CD4-positive, alpha-beta T cell treated with Interleukin-4 for 4 hours (primary cell): ENCODE results near the gene REEP6.
"Not testable (repeated sequence)": the region's sequence is repeated elsewhere in the genome, so short reads cannot be mapped to it uniquely, and the experiment has no call there.

Source experiments
- DNase-seq: peaks from one replicate; pipeline ENCODE4 v3.0.0-alpha.2; 2020

The REEP6 gene

GRCh38 chr19:1473085-1473851 is 17.7 kb upstream of the REEP6 start:
- DNase-seq: no peak

GRCh38 chr19:1474011-1474764 is 16.8 kb upstream of the REEP6 start:
- no peak for DNase-seq

DNA sequence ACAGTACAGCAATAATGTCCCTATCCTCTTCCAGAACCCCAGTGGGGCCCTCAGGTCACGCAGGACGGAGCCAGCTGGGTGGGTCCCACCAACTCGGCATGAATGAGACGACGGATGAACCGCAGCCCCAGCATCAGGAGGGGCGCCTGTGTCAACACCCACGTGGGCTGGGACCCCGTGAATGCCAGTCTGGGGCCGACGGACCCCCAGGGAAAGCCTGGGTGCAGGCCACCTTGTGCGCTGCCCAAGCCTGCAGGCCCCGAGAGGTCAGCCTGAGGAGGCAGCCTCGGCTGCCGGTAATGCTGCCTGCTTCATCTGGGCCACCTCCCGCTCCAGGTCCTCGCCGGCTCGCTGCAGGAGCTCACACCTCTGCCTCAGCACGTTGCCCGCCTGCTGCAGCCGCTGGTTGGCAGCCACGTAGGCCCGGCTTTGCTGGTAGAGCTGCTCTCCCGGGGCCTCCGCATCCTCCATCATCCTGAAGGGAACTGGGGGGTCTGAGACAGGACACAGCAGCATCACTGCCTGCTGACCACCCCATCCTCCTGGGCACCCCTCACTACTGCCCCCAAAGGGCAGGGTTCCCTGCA is 16.1 kb upstream of the REEP6 start:
- DNase-seq: no peak

DNA sequence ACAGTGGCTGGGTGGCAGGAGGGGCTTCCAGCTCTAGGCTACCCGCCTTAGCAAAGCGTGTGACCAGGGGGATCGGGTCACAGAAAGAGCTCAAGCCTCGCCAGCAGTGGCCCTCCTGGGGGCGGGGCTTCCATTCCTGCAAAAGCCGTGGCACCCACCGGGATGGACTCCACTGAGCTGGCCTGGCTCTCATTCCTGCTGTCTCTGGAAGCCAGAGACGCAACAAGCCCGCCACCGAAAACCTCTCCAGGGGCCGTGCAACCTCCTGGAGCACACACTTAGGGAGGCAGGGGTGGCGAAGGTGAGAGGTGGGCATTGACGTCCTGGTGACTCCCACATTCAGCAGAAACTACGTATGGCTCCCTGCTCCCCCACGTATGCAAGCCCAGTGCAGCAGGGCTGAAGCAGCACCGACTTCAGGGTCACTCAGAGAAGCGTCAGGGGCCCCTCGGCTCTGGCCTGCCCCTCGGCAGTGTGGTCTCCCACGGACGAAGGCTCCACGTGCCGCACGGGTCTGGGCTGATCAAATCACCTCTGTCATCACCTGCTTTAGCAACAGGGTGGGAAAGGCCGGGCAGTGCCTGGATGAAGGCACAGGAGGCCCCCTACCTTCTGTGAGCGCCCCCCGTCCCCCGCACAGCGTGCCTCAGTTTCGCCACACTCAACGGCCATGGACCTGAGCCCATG is 15.1 kb upstream of the REEP6 start:
- no peak for DNase-seq

DNA sequence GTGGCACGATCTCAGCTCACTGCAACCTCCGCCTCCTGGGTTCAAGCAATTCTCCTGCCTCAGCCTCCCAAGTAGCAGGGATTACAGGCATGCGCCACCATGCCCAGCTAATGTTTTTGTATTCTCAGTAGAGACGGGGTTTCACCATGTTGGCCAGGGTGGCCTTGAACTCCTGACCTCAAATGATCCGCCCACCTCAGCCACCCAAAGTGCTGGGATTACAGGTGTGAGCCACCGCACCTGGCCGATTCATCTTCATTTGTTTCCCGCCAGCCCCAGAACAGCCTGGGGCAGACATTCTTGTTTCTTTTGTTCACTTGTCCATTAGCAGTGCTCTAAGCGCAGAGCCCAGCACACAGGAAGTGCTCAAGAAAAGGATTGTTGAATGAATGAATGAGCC is 13.9 kb upstream of the REEP6 start:
- DNase-seq: not testable (repeated sequence)

DNA sequence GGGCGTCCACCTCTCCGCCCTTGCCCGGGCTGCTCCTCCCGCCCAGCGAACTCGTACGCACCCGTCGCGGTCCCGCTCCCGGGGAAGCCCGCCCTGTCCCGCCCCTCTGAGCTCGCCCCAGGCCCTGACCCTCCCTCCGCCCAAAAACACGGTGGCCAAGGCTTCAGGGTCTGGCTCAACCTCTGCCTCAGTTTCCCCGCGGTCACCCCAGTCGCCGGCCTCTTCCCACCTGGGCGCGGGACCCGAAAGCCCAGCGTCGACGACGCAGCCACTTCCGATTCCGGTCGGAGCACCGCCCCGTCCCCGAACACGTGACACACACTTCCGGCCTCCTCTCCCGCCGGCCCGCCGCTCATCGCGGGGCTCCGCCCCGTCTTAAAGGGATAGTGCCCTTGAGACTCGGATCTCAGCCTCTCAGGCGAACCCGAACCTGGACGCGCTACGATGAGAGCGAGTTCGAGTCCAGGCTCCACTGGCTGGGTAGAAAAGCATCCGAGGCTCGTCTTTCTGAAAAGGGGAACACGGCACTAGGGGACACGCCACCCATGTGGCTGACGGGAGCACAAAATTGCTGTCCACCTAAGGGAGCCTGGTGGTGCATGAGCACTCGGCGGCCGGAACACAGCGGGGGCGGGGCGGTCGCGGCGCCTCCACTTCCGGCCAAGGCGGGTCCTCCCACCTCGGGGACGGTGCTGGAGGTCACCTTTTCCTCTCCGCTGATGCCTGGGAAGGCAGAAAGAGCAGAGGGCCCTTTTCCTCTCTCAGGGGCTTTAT is 11.9 kb upstream of the REEP6 start, which contains the start of gene C19orf25:
TSS of gene C19orf25 (minus strand) at position 282 of the 774 bp plus-strand sequence. CDS start 312 bp downstream, outside the sequence.
- peak; percentile 91 for DNase-seq

DNA sequence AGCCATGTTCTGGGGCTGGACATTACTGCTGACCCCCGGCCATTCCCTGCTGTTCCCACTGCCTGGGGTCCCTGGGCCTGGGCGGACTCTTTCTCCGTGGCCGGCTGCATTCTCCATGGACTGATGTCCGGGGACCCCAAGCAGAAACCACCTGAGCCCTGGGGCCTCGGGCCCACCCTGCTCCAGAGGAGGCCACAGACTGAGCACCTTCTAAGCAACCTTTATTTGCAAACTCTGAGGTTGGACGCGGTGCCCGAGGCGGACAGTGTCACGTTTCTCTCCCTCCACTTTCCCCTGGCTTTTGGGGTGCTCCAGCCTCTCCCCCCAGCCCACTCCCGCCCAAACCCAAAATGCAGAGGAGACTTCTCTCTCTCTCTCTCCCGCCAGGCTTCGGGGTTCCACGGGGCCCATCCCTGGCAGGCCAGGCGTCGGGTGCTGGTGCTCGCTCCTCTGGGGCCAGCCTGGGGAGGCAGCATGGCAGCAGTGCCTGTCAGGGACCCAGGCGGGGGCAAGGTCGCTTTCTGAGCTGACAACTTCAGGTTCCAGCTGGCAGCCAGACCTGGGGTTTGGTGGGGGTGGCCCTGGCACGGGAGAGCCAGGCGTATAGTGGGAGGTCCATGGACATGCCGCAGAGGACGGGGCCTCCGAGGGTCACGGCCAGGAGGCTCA is 9.6 kb upstream of the REEP6 start:
- no peak for DNase-seq

DNA sequence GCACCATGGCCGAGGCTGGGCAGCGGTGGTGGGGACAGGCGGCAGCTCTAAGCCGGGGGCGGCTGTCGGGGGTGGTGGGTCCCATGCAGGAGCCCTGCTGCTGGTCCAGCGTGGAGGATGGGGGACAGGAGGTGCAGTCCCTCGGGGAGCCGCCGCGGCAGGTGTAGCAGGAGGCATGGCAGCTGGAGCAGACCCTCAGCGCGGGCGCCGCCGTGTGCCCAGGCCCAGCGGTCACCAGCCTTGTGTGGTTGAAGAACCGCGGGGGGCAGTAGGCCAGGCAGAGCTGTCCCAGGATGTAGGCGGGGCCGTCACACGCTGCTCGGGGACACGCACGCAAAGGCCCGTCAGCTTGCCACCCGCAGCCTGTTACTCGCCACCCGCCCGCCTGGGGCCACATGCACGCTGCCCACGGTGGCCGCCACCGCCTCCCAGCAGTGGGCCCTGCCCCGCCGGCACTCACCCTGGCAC is 9.1 kb upstream of the REEP6 start:
- DNase-seq: no peak

- no peak for DNase-seq
These were observed 8.4 kb upstream of the REEP6 start for GRCh38 chr19:1482361-1483130.

DNA sequence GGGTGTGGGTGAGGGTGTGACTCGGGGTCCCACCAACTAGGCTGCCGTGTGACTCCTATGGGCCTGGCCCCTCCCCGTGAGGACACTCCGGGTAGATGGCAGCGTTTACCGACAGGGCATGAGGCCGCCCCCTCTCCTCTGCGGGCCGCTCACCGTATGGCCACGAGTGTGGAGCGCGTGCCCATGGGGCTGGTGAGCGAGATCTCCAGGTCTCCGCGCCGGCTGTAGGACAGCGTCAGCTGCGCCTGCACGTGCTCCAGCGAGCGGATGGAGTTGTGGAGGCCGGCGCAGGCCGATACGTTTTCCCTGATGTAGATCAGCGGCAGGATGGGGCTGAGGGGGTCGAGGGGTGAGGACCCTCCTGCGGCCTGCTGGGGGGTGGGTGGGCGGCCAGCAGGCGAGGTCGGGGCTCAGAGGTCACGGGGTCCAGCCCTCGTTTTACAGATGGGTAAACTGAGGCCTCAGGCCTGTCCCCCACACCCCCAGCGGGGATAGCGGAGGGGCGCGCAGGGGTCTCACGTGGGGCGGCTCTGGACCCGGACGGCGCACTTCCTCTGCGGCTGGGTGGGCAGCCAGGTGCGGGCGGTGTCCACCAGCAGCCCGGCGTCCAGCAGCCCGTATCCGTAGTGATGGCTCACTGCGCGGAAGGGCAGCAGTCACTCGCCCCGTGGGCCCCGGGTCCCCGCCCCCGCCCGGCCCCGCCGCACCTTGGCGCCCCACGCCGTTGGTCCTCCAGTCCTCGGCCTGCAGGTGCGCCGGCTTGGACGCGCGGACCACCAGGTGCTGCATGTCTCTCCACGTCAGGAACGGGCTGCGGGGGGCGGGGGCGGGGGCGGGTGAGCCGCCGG is 7.6 kb upstream of the REEP6 start:
- DNase-seq: no peak

DNA sequence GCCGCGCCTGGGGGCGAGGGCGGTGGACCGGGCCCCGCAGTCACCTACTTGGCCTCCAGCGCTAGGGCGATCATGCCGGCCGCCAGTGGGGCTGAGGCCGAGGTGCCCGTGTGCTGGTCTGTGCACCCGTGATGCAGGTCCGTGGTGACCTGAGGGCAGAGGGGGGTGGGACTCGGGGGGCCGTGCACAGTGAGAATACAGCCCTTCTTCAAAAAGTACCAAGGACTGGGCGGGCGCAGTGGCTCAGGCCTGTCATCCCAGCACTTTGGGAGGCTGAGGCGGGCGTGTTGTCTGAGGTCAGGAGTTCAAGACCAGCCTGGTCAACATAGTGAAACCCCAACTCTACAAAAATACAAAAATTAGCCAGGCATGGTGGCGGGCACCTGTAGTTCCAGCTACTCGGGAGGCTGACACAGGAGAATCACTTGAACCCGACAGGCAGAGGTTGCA is 7.0 kb upstream of the REEP6 start:
- no peak for DNase-seq

- no peak for DNase-seq
These were observed 4.0 kb upstream of the REEP6 start for GRCh38 chr19:1486720-1487575.

DNA sequence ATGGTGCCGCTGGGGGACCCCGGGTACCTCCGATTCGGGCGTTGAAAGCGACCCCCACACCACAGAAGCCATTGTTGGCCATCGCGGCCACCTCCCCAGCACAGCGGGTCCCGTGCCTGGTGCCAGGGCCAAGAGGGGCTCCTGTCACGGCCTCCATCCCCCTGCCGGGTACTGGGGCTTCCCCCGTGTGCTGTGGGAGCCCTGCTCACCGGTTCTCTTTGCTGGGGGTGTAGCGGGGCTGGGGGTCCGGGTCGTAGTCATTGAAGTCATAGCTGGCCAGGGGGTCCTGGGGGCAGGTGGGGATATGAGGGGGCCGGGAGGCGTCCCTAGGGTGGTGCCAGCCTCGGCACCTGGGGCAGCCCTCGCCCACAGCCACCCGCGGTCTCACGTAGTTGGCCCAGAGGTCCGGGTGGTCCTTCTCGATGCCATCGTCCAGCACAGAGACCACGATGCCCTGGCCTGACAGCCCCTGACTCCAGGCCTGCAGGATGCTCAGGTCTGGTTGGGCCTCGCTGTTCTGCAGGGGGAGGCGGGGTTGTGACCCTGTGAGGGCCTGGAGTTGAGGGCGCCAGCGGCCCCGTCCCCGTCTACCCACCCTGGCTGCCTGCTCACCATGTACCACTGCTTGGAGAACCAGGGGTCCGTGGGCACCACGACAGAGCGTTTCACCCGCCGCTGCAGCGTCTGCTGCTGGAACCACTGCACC is 3.3 kb upstream of the REEP6 start:
- DNase-seq: no peak

DNA sequence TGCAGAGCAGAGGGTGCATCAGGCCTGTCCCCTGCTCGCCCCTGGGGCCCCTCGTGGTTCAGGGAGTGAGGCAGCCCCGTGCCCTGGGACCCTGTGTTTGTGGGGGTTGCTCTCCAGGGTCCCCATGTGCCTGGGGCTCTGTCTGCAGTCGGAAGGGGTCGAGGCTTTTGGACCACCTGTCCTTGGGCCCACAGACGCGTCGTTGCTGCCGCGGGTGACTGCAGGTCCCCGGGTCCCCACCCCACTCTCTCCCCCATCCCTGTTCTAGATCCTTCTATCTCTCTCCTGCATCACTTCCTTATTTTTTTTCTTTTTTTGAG is 2.7 kb upstream of the REEP6 start:
- no peak for DNase-seq

- no peak for DNase-seq
These were observed 1.3 kb upstream of the REEP6 start for GRCh38 chr19:1489463-1490310.

DNA sequence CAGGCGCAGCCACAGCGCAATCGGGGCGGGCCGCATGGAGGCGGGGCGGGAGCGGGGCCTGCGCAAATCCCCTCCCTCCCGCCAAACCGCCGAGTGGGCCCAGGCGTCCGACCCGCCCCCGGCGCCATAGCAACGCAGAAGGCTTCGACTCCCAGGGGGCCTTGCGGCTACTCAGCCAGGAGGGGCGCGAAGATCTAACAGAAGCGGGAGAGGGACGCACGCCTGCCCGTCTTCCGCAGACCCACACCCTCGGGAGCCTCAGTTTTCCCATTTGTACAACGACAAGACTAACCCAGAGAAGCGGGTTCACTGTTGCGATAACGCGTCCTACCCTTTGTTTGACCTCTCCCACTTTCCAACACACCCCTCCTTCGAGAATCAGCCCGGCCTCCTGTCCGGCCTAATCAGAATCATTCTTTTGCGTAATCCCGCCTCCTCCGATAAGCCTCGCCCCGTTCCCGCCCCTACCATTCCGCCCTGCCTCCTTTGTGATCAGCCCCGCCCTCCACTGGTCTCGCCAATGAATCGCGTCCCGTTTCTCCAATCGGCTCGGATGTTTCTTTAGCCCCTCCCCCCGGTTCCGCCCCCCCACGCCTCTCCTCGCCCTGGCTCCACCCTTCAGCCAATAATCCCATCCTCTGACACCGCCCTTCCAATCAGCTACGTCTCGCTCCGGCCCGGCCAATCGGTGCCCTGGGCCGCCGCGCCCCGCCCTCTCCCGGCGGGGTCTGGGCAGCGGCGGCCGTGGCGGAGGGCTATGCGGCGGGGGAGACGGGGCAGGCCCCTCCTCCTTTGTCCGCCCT is 469 bp upstream of the REEP6 start, which contains the start of gene PCSK4:
TSS of gene PCSK4 (minus strand) at position 40 of the 803 bp plus-strand sequence. CDS start at position 36, 4 bp downstream.
- DNase-seq: peak; percentile 97

DNA sequence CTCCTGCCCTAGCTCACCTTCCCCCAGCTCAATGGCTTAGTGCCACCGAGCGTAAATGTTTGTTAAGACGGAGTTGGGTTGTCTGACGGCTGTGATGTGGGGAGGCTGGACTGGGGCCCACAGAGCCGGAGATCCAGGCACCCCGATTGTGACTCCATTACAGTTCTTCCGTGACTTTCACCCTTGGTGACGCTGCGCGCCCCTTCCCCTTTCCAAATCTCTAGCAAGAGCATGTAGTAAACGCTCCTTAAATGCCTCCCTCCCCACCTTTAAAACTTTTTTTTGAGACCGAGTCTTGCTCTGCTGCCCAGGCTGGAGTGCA is 829 bp downstream of the REEP6 start:
- DNase-seq: no peak
